DMS79 treated with DMSO at 0.1 percent for 48 hours (cell line): ENCODE data around the gene LRRC36.
A peak's percentile ranks its signal among the peaks of the same experiment; 100 is the strongest.
"Not testable (repeated sequence)": the region's sequence is repeated elsewhere in the genome, so short reads cannot be mapped to it uniquely, and the experiment has no call there.

Source experiments
- DNase-seq: peaks from one replicate; lab custom pipeline; 2025; lab: John Stamatoyannopoulos, UW

Gene LRRC36

DNA sequence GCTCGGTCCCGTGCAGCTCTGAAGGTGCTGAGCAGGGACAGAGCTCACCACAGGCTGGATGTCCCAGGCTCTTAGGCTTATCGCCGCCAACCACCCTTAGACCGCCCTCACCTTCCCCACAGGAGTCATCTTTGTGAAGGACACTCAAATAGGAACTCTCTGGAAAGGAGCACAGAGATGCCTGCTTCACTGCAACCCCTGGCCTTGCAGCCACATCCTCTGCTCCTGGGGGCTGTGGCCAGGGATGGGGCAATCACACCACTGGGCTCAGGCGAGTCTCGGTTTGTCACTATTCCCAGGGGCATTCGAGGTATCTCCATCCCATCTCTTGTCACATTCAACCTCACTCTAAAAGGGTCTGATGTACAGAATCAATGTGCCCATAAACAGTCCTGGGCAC lies 78.7 kb downstream of the LRRC36 start:
- DNase-seq = no peak

DNA sequence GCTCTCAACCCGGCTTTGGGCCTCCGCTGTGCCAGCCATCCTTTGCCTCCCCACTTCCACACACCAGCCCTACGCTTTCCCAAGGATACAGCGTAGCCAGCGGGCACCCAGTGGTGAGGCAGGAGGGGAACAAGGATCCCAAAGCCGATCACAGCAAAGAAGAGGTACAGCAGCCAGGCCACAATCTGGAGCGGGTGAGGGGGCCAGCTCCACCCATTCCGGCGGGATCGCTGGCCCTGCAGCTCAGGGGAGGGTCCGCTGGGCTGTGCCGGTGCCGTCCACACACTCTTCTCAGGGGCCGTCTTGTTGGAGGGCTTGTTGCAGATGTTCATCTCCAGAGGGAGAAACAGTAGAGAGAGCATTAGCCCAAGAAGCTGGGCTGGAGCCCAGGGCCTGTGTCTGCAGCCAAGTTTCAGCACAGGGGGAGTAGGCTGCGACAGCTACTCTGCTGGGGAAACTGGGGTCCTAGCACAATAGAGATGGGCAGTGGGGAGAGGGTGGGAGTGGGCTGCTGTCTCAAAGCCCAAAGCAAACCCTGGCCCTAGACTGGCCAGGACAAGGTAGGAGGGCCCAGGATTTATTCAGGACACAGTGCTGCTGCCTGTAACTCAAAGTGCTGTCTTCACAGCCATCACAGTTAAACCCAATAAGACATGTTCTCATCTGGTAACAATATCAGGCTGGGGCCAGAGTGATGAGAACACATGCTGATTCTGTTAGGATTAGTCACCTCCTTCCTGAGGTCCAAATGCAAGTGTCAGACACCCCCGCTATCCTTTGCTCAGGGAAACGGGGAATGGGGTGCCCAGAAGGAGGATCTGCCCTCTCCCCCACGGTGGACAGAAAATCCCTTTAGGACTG lies 79.7 kb downstream of the LRRC36 start:
- DNase-seq = no peak

DNA sequence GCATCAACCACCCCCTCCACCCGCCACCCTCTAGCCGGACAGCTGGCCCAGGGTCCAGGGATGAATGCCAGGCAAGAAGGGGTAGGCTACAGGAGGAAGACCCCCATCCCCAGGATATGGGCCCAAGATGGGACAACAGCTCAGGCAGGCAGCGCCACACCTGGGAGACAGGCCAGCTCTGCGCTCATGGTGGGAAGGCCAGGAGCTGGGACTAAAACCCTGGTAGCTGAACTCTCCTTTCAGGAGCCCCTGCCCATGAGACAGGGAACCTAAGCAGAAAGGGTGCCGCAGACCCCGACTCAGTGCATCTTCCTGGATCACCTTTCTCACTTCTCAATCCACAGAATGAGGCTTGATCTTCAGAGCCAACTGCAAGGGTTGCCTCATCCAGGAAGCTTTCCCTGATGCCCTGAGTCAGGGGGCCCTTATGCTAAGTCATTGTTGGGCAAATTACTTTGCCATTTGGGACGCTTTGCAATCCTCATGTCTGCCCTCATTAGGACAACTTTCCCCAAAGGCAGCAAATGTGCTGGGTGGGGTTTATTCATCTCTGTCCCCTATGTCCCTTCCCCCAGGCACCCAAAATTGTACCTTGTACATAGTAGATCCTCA lies 80.7 kb downstream of the LRRC36 start:
- no peak for DNase-seq

DNA sequence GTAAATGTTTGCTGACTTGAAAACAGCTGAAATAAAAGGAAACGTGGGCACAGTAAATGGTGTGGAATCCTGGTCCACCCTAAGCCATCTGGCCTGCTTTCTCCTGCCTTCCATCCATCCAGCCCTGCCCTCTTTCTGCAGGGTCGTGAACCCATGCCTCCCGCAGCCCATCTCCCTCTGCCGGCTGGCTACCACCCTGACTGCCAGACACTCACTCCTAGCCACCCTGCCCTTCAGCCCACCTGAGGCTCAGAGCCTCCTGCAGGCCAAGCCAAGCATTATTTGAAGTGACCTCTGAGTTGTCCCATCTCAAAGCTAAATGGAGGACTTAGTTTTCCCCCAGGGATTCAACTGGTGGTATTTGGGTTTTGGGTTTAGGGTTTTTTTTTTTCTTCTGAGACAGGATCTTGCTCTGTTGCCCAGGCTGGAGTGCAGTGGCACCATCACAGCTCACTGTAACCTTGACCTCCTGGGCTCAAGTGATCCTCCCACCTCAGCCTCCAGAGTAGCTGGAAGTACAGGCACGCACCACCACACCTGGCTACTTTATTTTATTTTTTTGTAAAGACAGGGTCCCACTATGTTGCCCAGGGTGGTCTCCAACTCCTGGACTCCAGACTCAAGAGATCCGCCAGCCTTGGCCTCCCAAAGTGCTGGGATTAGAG lies 81.3 kb downstream of the LRRC36 start:
- no peak for DNase-seq

DNA sequence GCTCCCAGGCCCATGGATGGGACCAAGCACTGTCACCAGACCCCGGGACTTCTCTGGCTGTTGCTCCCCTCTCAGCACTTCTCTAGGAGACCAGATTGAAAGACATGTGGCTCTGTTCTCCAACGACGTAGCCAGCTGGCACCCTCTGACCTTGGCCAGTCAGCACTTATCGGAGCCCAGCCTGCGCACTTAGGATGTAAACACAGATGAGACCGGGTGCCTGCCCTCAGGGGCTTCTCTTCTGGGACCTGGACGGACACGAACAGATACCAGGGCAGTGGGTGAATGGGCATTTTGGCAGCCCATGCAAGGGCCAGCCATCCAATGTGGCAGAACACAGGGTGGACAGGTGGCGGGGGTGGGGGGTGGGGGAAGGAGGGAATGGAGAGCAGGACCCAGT lies 83.0 kb downstream of the LRRC36 start:
- no peak for DNase-seq

DNA sequence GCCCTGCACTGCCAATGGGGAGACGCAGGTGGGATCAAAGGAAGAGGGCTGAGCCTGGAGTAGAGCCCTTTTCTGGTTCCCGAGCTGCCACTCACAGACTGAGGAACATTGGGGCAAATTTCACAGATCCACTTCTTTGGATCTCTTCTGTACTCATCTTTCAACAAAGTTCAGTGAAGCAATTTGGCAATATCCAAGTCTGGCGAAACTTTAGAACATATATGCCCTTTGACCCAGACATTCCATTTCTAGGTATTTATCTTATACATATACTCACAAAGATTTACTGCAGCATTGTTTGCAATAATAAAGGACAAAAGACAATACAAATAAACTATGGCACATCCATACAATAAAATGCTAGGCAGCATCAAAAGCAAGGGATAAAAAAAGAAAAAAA lies 84.7 kb downstream of the LRRC36 start:
- DNase-seq = no peak

DNA sequence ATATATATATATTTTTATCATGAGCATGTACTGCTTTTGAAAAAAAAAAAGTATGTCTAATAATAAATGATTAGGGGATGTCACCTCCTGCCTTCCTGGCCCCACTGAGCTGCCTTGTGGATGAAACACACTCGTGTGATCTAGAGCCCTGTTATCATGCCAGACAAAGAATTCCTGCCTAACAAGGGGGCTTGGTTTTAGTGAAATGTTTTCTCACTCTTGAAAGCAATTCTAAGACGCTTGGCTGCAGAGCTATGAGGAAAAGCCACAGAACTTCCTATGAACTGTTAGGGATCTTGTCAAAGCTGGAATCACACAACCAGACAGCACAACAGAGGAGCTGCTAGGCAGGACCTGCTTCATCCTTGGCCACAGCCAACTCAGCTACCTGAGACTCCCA lies 85.7 kb downstream of the LRRC36 start:
- peak; percentile 12 for DNase-seq

DNA sequence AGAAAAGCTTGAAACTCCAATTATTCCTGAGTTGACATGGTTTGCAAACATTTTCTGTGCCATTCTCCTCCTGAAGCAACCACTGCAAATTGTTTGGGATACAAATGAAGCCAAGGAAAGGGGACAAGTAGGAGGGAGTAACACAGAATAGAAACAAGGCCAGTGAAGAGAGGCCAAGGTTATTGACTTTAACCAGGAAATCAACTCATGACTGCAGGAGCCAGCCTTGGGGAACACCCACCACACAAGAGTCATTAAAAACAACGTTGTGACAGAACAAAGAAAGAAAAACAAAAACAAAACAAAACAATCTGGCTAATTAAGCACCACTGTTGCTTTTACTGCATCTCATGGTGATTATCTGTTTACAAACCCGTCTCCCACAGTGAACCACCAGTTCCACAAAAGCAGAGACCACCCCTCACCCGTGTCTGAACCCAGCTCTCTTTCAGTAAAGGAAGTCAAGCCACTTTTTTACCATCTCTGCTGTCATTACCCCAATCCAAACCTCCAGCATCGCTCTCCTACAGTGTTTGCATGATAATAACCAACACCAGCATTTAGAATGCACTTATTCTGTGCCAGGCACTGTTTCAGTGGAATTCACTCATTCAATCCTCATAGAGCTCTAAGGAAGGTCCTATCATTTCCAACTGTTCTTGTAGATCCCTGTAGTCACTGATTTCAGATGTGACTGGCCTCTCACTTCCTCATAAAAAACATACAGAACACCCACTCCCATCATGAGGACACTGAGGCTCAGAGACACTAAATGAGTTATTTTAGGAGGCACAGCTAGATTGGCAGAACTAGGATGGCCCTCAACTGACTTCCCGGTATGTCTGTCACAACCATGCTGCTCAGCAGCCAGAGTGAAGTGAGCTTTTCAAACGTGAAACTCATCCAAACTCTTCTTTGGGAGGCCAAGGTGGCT lies 87.6 kb downstream of the LRRC36 start:
- DNase-seq = no peak

DNA sequence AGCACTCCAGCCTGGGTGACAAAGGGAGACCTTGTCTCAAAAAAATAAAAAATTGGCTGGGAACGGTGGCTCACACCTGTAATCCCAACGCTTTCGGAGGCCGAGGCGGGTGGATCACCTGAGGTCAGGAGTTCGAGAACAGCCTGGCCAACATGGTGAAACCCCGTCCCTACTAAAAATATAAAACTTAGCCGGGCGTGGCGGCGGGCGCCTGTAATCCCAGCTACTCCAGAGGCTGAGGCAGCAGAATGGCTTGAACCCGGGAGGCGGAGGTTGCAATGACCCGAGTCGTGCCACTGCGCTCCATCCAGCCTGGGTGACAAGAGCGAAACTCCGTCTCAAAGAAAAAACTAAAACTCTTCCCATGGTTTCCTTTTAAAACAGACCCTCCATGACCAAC lies 88.8 kb downstream of the LRRC36 start:
- not testable (repeated sequence) for DNase-seq

DNA sequence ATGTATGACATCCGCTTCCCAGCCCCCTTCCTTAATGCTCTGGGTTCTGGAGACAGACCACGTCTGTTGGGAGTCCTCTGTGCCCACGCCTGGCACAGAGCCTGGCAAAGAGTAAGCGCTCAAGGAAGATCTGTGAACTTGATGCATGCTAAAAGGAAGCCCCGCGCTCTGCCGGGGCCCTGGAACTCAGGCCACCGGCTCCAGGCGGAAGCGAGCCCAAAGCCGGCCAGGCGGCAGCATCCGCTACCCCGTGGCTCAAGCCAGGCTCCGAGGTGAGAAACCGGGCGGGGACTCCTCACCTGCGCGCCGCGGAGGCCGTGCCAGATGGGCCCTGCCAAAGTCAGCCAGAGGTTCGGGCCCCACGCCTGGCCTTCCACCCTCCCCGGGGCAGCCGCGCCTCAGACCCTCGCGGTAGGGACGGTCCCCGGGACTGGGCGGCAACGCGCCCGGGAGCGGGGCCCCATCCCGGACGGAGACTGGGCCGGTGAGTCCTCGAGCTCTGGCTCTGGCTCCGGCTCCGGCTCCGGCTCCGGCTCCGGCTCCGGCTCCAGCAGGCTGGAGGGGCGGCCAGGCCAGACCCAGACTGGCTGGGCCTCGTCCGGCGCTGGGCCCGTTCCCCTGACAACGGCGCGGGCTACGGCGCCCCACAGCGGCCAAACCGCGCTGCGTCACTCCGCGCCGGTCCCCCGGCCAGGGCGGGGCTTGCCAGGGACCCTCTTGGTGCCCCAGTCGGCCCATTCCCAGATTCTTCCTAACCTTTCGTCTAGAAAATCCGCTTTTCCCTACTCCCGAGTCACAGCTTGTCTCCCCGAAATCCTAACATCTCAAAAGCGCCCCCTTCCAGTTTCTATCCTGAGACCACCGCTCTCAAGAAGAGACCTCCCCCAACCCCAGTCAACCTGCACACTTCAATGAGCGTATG lies 89.5 kb downstream of the LRRC36 start, which contains the start of gene ZDHHC1:
Gene ZDHHC1, minus strand, starts transcription at position 606 of the 922 bp plus-strand sequence. CDS start 8,702 bp downstream, outside the sequence.
- DNase-seq = peak; percentile 47

DNA sequence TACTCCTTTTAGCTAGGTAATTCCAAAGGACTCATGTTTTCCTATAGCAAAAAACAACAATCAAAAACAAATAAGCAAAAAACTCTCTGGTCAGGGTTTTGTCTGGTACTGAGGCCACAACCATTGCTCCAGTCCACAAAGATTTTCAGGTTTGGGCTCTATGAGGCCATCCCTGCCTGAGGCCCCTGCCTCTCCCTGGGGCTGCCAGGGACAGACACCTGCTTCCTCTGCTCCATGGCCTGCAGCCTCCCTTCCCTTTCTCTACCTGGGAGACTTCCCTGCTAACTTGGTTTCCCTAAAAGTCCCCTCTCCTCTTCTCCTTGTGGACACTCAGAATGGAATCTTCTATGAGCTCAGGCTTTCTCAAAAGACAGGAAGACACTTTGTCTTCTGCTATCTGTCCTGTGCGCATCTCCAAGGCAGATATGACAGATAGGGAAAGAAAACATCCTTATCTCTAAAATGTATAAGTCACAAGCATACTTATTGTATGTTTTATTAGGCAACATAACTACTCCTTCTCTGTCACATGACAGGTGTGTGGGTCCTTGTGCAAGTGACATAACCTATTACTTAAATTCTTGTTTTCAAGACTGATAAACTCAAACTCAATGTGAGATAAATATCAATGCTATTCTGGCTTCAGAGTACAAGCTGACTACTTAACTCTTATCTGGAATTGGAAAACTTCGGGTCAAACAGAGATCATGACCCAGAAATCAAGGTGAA lies 90.9 kb downstream of the LRRC36 start:
- no peak for DNase-seq

DNA sequence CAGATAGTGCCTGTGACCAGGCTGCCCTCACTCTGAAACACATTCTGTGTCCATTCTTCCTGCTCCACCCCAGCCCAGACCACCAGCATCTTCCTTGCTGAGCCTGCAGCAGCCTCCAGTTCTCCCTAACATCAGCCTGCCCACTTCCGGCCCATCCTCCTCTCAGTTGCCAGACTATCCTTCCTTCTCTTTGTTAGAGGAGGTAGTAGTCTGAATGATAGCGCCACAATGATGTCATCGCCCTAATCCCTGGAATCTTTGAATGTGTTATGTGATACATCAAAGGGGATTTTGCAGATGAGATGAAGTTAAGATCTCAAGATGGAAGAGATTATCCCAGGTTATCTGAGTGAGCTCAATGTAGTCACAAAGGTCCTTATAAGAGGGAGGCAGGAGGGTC lies 92.9 kb downstream of the LRRC36 start:
- DNase-seq = no peak

DNA sequence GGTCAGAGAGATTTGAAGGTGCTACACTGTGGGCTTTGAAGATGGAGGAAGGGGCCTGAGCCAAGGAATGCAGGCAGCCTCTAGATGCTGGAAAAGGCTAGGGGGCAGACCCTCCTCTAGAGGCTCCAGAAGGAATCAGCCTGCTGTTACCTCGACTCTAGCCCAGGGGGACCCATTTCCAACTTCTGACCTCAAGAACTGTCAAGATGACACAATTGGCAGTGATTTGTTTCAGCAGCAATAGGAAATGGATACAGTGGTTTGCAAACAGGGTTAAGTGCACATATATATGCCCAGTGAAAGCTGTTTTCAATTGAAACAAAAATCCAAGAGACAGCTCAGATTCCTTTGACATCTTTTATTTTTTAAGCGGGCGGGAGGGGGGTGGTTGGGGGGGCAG lies 93.3 kb downstream of the LRRC36 start:
- DNase-seq = no peak

DNA sequence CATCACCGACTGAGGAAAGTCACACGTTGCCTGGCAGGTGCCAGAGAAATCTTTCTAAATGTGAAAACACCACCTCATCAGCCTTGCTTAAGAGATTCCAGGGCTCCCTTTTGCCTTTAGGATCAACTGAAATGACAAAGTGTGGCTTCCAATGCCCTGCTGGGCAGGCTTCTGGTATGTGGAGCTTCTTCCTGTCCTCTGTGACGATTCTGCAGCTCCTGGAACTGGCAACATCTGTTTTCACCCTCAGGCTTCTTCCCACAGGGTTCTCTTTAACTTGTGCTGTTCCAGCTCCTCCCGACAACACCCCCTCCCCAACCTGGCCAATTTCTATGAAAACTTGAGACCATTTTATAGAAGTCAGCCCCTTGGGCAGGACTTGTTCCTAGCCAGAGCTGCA lies 94.4 kb downstream of the LRRC36 start:
- no peak for DNase-seq

DNA sequence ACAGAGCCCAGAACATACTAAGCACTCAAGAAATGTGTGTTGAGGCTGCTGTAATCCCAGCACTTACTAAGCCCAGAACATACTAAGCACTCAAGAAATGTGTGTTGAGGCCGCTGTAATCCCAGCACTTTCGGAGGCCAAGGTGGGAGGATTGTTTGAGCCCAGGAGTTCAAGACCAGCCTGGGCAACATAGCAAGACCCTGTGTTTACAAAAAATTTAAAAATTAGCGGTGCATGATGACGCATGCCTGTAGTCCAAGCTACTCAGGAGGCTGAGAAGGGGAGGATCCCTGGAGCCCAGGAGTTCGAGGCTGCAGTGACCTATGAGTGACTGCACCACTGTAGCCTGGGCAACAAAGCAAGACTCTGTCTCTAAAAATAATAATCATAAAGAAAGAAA lies 96.4 kb downstream of the LRRC36 start:
- no peak for DNase-seq

DNA sequence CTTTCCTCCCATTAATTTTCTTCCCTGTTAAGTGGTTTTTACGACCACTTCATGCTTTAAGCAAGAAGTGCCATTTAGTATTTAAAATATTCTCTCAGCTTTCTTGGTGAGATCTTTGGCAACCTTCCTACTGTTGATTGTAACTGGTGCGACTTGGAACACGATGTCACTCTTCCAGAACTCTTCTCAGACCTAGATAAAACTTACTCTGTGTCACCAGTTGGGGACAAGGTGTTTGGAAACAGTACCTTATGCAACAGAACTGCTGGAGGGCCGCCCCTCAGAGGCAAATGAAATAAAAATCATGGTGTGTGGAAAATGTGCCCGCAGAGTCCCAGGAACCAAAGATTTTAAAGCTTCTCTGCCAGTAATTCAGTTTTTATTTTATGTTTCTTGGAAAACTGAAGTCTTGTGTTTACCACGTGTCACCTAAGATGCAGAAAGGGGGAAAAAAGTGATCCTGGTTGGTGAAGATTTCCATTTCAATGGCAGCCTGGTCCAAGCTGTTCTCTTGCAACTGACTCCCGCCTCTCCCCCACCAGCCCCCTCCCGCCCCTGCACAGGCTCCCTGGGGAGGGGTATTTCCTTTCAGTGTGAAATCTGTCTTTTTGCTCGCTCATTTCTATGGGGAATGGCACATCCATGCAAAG lies 97.1 kb downstream of the LRRC36 start:
- DNase-seq = peak; percentile 8

DNA sequence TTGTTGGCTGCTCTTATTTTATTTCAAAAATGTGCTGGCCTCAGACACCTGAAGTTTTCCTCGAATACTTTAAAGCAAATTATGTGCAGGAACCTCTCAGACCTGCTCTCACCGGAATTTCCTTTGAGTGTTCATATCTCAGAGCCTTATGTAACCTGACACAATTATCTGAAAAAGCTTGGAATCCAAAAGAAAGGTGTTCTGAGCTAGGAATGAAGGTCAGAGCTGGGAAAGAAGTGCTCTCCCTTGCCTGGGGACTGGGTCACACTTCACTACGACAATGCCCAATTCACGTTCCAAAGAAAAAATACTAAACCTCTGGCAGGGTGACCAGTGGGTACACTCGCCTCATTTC lies 97.6 kb downstream of the LRRC36 start:
- DNase-seq = no peak

DNA sequence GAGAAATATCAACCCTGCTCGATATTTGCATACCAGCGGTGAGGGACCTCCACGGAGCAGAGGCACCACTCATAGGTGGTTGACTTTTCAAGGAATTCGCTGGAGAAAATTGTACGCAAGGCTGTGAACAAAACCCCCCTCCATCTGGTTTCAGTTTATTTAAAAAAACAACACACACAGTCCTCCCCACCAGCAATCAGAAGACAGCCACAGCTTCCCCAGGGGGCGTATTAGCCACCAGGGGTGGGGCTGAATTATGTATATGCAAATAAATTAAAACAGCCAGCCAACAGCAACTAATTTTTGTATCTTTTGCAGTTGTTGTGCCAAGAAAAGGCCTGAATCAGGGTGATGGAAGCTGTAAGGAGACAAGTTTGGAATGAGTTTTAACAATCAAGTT lies 98.4 kb downstream of the LRRC36 start:
- DNase-seq = no peak

DNA sequence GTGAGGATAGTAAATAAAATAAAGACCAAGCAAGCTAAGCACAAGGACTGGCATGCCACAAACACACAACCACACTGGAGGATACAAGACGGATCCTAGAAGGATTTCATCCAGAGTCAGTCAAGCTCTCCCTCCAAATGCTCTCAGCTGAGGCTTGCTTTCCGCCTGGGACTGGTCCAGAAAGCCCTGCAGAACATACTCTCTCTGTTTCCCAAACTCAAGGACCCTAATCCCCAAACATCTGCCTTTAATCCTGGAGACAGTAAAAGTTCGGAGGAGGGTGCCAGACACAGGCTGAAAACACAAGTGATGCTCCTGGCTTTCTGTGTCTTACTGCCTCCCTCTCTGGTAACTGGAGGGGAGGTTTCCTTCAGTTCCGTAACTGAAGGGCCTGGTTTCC lies 99.0 kb downstream of the LRRC36 start:
- no peak for DNase-seq

DNA sequence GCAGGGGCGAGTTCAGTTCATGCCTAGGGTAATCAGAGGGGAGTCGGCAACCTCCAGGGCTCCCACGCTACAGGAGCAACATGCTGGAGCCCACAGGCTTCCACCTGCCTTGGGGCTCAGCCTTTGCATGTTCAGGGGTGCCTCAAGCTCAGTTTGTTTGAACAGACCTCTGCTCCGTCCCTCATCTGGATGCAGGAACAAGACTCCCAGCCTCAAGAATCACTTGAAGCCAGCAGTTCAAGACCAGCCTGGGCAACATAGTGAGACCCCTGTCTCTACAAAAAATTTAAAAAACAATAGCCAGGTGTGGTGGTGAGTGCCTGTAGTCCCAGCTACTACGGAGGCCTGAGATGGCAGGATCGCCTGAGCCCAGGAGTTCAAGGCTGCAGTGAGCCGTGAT lies 99.4 kb downstream of the LRRC36 start:
- DNase-seq = no peak
